Spleen (tissue), 7 donors: ENCODE results near the gene SLC6A5.
"Not testable (repeated sequence)": the region's sequence is repeated elsewhere in the genome, so short reads cannot be mapped to it uniquely, and the experiment has no call there.

Experiments used
- POLR2A ChIP-seq, 3 donors: fragments of 450-650 bp; IDR thresholded peaks; one replicate each; pipeline ENCODE4 v1.5.1; 2017; ENCODE audit warnings: antibody characterized with exemption in 3 of 3, mild to moderate bottlenecking in 1 of 3
- TF ChIP-seq, protein P1 (sequence below), 11 experiments: fragments of 200-600 bp in 7 of 11; fragments of 450-650 bp in 4 of 11; sonication (generic) in 4 of 11; IDR thresholded peaks in 8 of 11; conservative IDR thresholded peaks in 3 of 11; 1 replicate in 7 of 11; 2 replicates in 4 of 11; pipeline versions ENCODE4 v1.4.0 to v1.8.0; 2016 to 2021; ENCODE audit warnings: antibody characterized with exemption in 11 of 11, inconsistent platforms in 4 of 11, mild to moderate bottlenecking in 1 of 11
- donor health status: DM: no; HTN: no; CAD: no; lungs with moderate emphysema.
- donor health status: DM: no; HTN: no; CAD: no.
- donor health status: DM: no; HTN: no; CAD: no.

DNA sequence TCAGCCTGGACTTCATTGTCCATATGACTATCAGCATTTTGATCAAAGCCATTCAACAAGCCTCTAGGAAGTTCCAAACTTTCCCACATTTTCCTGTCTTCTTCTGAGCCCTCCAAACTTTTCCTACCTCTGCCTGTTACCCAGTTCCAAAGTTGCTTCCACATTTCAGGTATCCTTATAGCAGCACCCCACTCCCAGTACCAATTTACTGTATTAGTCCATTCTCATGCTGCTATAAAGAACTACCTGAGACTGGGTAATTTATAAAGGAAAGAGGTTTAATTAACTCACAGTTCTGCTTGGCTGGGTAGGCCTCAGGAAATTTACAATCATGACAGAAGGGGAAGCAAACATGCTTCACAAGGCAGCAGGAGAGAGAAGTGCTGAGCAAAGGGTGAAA lies 43.0 kb upstream of the SLC6A5 start:
- TF ChIP-seq, protein P1, sequence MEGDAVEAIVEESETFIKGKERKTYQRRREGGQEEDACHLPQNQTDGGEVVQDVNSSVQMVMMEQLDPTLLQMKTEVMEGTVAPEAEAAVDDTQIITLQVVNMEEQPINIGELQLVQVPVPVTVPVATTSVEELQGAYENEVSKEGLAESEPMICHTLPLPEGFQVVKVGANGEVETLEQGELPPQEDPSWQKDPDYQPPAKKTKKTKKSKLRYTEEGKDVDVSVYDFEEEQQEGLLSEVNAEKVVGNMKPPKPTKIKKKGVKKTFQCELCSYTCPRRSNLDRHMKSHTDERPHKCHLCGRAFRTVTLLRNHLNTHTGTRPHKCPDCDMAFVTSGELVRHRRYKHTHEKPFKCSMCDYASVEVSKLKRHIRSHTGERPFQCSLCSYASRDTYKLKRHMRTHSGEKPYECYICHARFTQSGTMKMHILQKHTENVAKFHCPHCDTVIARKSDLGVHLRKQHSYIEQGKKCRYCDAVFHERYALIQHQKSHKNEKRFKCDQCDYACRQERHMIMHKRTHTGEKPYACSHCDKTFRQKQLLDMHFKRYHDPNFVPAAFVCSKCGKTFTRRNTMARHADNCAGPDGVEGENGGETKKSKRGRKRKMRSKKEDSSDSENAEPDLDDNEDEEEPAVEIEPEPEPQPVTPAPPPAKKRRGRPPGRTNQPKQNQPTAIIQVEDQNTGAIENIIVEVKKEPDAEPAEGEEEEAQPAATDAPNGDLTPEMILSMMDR (IDR thresholded peaks at IDR 0.05 in 8 of 11, conservative IDR thresholded peaks at IDR 0.05 in 3 of 11), result not testable (repeated sequence)
- TF ChIP-seq POLR2A (IDR thresholded peaks at IDR 0.05), result not testable (repeated sequence)
